GM23248 (cell line): ENCODE results near the gene ABCC3.

Source experiments
- EZH2 ChIP-seq: fragments of 200-600 bp; sonication (generic); IDR thresholded peaks from 2 replicates; pipeline ENCODE4 v1.6.1; 2018; ENCODE audit warnings: antibody characterized with exemption, mild to moderate bottlenecking; ENCODE audit not compliant: insufficient read depth, poor library complexity, severe bottlenecking
- EZH2phosphoT487 ChIP-seq: fragments of 200-600 bp; sonication (generic); IDR thresholded peaks from 2 replicates; pipeline ENCODE4 v1.6.1; 2018; ENCODE audit warnings: antibody characterized with exemption, moderate library complexity, mild to moderate bottlenecking, low read depth; ENCODE audit not compliant: insufficient read depth

DNA sequence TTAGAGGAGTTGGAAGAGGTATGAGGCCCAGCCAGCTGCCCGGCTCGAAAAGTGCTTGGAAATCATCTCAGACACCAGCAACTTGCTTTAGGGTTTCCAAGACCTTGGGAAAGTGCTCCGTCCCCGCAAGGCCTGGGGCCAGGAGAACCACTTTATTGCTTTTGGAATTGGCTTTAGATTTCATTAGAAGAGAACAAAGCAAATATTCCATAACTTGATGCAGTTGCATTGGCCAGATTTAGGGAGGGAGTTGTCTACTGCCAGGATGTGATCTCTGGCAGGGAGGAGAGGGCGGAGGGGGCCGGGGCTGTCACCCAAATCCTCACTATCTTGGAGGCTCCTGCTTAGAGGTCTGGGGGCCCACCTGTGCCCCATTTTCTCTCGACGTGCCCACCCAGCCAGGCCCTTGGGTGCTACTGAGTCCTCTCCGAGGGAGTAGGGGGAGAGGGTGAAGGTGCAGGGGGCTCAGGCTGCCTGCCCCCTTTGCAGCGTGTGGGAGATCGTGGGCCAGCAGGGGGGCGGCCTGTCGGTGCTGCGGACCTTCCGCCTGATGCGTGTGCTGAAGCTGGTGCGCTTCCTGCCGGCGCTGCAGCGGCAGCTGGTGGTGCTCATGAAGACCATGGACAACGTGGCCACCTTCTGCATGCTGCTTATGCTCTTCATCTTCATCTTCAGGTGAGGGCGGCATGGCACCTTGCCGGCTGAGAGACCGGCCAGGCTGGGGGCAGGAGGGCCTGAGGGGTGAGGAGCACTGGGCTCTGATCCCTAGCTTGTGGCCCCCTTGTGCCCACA is 43.5 kb upstream of the ABCC3 start:
- no peak for TF ChIP-seq EZH2
- TF ChIP-seq EZH2phosphoT487 = no peak
